Measurements from ENCODE around the gene DHRS11.

DHRS11 gene

GRCh38 chr17:36600465-36600864 lies 8.8 kb downstream of the DHRS11 start:
- TF ChIP-seq GATA2 (IDR thresholded peaks at IDR 0.05; ENCODE audit: low read depth, low read length) (no peak), GATA3 (IDR thresholded peaks at IDR 0.05; ENCODE audit: low read depth, low read length) (no peak)

GRCh38 chr17:36600936-36601302 lies 9.2 kb downstream of the DHRS11 start:
- no peak for TF ChIP-seq GATA2 (IDR thresholded peaks at IDR 0.05; ENCODE audit: low read depth, low read length)
- TF ChIP-seq GATA3 (IDR thresholded peaks at IDR 0.05; ENCODE audit: low read depth, low read length), result no peak

GRCh38 chr17:36601303-36602029 lies 9.8 kb downstream of the DHRS11 start, which contains the start of gene MRM1:
TSS of gene MRM1 (plus strand) at chr17:36601583. CDS start at chr17:36601811, 228 bp downstream.
- TF ChIP-seq GATA3 (IDR thresholded peaks at IDR 0.05; ENCODE audit: low read depth, low read length) (no peak), GATA2 (IDR thresholded peaks at IDR 0.05; ENCODE audit: low read depth, low read length) (no peak)

- TF ChIP-seq GATA3 (IDR thresholded peaks at IDR 0.05; ENCODE audit: low read depth, low read length) (no peak), GATA2 (IDR thresholded peaks at IDR 0.05; ENCODE audit: low read depth, low read length) (no peak)
Observed at GRCh38 chr17:36602030-36602748, 10.5 kb downstream of the DHRS11 start.

- TF ChIP-seq GATA2 (IDR thresholded peaks at IDR 0.05; ENCODE audit: low read depth, low read length) (no peak), GATA3 (IDR thresholded peaks at IDR 0.05; ENCODE audit: low read depth, low read length) (no peak)
Observed at GRCh38 chr17:36602924-36603384, 11.3 kb downstream of the DHRS11 start.

- TF ChIP-seq GATA3 (IDR thresholded peaks at IDR 0.05; ENCODE audit: low read depth, low read length) (no peak), GATA2 (IDR thresholded peaks at IDR 0.05; ENCODE audit: low read depth, low read length) (no peak)
Observed at GRCh38 chr17:36608280-36608679, 16.6 kb downstream of the DHRS11 start.

GRCh38 chr17:36608794-36609497 lies 17.3 kb downstream of the DHRS11 start:
- TF ChIP-seq GATA2 (IDR thresholded peaks at IDR 0.05; ENCODE audit: low read depth, low read length) (no peak), GATA3 (IDR thresholded peaks at IDR 0.05; ENCODE audit: low read depth, low read length) (no peak)

GRCh38 chr17:36609498-36609862 lies 17.8 kb downstream of the DHRS11 start:
- no peak for TF ChIP-seq GATA2 (IDR thresholded peaks at IDR 0.05; ENCODE audit: low read depth, low read length)
- TF ChIP-seq GATA3 (IDR thresholded peaks at IDR 0.05; ENCODE audit: low read depth, low read length), result no peak

GRCh38 chr17:36610474-36610873 lies 18.8 kb downstream of the DHRS11 start:
- TF ChIP-seq GATA2 (IDR thresholded peaks at IDR 0.05; ENCODE audit: low read depth, low read length) (no peak), GATA3 (IDR thresholded peaks at IDR 0.05; ENCODE audit: low read depth, low read length) (no peak)

GRCh38 chr17:36611345-36612072 lies 19.8 kb downstream of the DHRS11 start:
- TF ChIP-seq GATA3 (IDR thresholded peaks at IDR 0.05; ENCODE audit: low read depth, low read length) (no peak), GATA2 (IDR thresholded peaks at IDR 0.05; ENCODE audit: low read depth, low read length) (no peak)

GRCh38 chr17:36612323-36612722 lies 20.6 kb downstream of the DHRS11 start:
- TF ChIP-seq GATA3 (IDR thresholded peaks at IDR 0.05; ENCODE audit: low read depth, low read length) (no peak), GATA2 (IDR thresholded peaks at IDR 0.05; ENCODE audit: low read depth, low read length) (no peak)

- no peak for TF ChIP-seq GATA2 (IDR thresholded peaks at IDR 0.05; ENCODE audit: low read depth, low read length)
- no peak for TF ChIP-seq GATA3 (IDR thresholded peaks at IDR 0.05; ENCODE audit: low read depth, low read length)
Observed at GRCh38 chr17:36613155-36613554, 21.5 kb downstream of the DHRS11 start.

- TF ChIP-seq GATA2 (IDR thresholded peaks at IDR 0.05; ENCODE audit: low read depth, low read length), result no peak
- TF ChIP-seq GATA3 (IDR thresholded peaks at IDR 0.05; ENCODE audit: low read depth, low read length), result no peak
Observed at GRCh38 chr17:36614081-36614480, 22.4 kb downstream of the DHRS11 start.

- TF ChIP-seq GATA3 (IDR thresholded peaks at IDR 0.05; ENCODE audit: low read depth, low read length) (no peak), GATA2 (IDR thresholded peaks at IDR 0.05; ENCODE audit: low read depth, low read length) (no peak)
Observed at GRCh38 chr17:36614933-36615332, 23.3 kb downstream of the DHRS11 start.
